Tibial artery (tissue), 4 donors: ENCODE results near the gene FXN.

Source experiments
- DNase-seq, 2 donors: peaks; one replicate each; pipeline ENCODE4 v3.0.0-alpha.2; 2019
- H3K27ac ChIP-seq, 2 donors: fragments of 200-600 bp; sonication (generic) in 1 of 2; 1 replicate in 1 of 2; 2 replicates in 1 of 2; pipeline ENCODE4 v1.5.1; 2018 to 2019; ENCODE audit warnings: mild to moderate bottlenecking in 1 of 2
- H3K27me3 ChIP-seq, 2 donors: fragments of 200-600 bp; sonication (generic) in 1 of 2; one replicate each; pipeline versions ENCODE4 v1.5.1 to v1.6.0; 2016 to 2019
- H3K36me3 ChIP-seq, 3 donors: fragments of 200-600 bp; sonication (generic) in 2 of 3; one replicate each; pipeline ENCODE4 v1.5.1; 2016 to 2019; ENCODE audit warnings: mild to moderate bottlenecking in 2 of 3
- H3K4me1 ChIP-seq, 4 donors: fragments of 200-600 bp; sonication (generic) in 2 of 4; 1 replicate in 3 of 4; 2 replicates in 1 of 4; pipeline ENCODE4 v1.5.1; 2016 to 2019
- H3K4me3 ChIP-seq, 2 donors: fragments of 200-600 bp; sonication (generic) in 1 of 2; 1 replicate in 1 of 2; 2 replicates in 1 of 2; pipeline ENCODE4 v1.5.1; 2018 to 2019; ENCODE audit warnings: mild to moderate bottlenecking in 2 of 2
- H3K9me3 ChIP-seq, 3 donors: fragments of 200-600 bp; sonication (generic) in 1 of 3; one replicate each; pipeline ENCODE4 v1.5.1; 2016 to 2019
- CTCF ChIP-seq, 2 experiments: fragments of 200-600 bp in 1 of 2; fragments of 450-650 bp in 1 of 2; IDR thresholded peaks; one replicate each; pipeline ENCODE4 v1.5.1; 2017 to 2019; ENCODE audit warnings: antibody characterized with exemption in 2 of 2, mild to moderate bottlenecking in 1 of 2, moderate library complexity in 1 of 2
- intact Hi-C: fragments of 100-400 bp; cut with DNase I; formaldehyde crosslinking; loops from one replicate; pipeline ENCODE4 v1.15.0; 2023; ENCODE audit warnings: low total_unique reads

The FXN gene

GRCh38 chr9:69004836-69005235 is 30.7 kb upstream of the FXN start:
- no peak overlapping the region for H3K27ac ChIP-seq
- intact Hi-C loops, result no loop called here
- no peak for TF ChIP-seq CTCF (IDR thresholded peaks at IDR 0.05)
- H3K36me3 ChIP-seq, result no peaks in the 10 kb centered on the region
- no peak overlapping the region for H3K4me3 ChIP-seq
- peaks cover 0 to 7% (median 2%) of the 10 kb centered on the region in 4 donors for H3K4me1 ChIP-seq
- no peaks in the 10 kb centered on the region for H3K27me3 ChIP-seq
- DNase-seq, result no peak
- H3K9me3 ChIP-seq, result no peaks in the 10 kb centered on the region

GRCh38 chr9:69009708-69010107 is 25.8 kb upstream of the FXN start:
- H3K4me1 ChIP-seq, result peaks cover 0 to 3% (median under 1%) of the 10 kb centered on the region in 4 donors
- H3K27me3 ChIP-seq, result peaks cover 0 to 3% of the 10 kb centered on the region in 2 donors
- no peak for DNase-seq
- intact Hi-C loops, result no loop called here
- H3K9me3 ChIP-seq, result no peaks in the 10 kb centered on the region
- H3K4me3 ChIP-seq, result no peak overlapping the region
- H3K36me3 ChIP-seq, result no peaks in the 10 kb centered on the region
- no peak for TF ChIP-seq CTCF (IDR thresholded peaks at IDR 0.05)
- H3K27ac ChIP-seq, result no peak overlapping the region

- H3K36me3 ChIP-seq, result no peaks in the 10 kb centered on the region
- H3K9me3 ChIP-seq, result no peaks in the 10 kb centered on the region
- peaks cover 0 to 3% of the 10 kb centered on the region in 2 donors for H3K27me3 ChIP-seq
- TF ChIP-seq CTCF (IDR thresholded peaks at IDR 0.05), result no peak
- peaks cover 0 to 10% (median 2%) of the 10 kb centered on the region in 4 donors for H3K4me1 ChIP-seq
- intact Hi-C loops, result no loop called here
- H3K4me3 ChIP-seq, result no peak overlapping the region
- DNase-seq, result no peak
- H3K27ac ChIP-seq, result no peak overlapping the region
Observed at GRCh38 chr9:69012696-69013381, 22.7 kb upstream of the FXN start.

GRCh38 chr9:69013382-69013727 is 22.2 kb upstream of the FXN start:
- no peak overlapping the region for H3K4me3 ChIP-seq
- intact Hi-C loops, result no loop called here
- TF ChIP-seq CTCF (IDR thresholded peaks at IDR 0.05), result no peak
- no peaks in the 10 kb centered on the region for H3K9me3 ChIP-seq
- no peak for DNase-seq
- H3K4me1 ChIP-seq, result peaks cover 0 to 10% (median 2%) of the 10 kb centered on the region in 4 donors
- H3K27me3 ChIP-seq, result peaks cover 0 to 3% of the 10 kb centered on the region in 2 donors
- no peaks in the 10 kb centered on the region for H3K36me3 ChIP-seq
- H3K27ac ChIP-seq, result no peak overlapping the region

- H3K9me3 ChIP-seq, result no peaks in the 10 kb centered on the region
- peaks cover 0 to 3% of the 10 kb centered on the region in 2 donors for H3K27me3 ChIP-seq
- TF ChIP-seq CTCF (IDR thresholded peaks at IDR 0.05), result no peak
- DNase-seq, result no peak
- H3K27ac ChIP-seq, result no peak within 1 kb of the TSS
- peaks cover 0 to 10% (median 2%) of the 10 kb centered on the region in 4 donors for H3K4me1 ChIP-seq
- H3K36me3 ChIP-seq, result no peaks in the 10 kb centered on the region
- H3K4me3 ChIP-seq, result no peak within 1 kb of the TSS
- intact Hi-C loops, result no loop called here
Observed at GRCh38 chr9:69014013-69014412, 21.5 kb upstream of the FXN start, which contains the start of gene PRKACG. TSS of gene PRKACG (minus strand) at chr9:69014113. CDS start at chr9:69014092, 21 bp downstream.
